Measurements from ENCODE around the gene DTYMK. TPM values are rescaled to one million over a fixed set of nuclear protein-coding genes. Genes with fewer than 3 reads are reported as not detected.
A peak's percentile ranks its signal among the peaks of the same experiment; 100 is the strongest.

Gene DTYMK
- total RNA-seq, 1 donor: 14.1 TPM

DNA sequence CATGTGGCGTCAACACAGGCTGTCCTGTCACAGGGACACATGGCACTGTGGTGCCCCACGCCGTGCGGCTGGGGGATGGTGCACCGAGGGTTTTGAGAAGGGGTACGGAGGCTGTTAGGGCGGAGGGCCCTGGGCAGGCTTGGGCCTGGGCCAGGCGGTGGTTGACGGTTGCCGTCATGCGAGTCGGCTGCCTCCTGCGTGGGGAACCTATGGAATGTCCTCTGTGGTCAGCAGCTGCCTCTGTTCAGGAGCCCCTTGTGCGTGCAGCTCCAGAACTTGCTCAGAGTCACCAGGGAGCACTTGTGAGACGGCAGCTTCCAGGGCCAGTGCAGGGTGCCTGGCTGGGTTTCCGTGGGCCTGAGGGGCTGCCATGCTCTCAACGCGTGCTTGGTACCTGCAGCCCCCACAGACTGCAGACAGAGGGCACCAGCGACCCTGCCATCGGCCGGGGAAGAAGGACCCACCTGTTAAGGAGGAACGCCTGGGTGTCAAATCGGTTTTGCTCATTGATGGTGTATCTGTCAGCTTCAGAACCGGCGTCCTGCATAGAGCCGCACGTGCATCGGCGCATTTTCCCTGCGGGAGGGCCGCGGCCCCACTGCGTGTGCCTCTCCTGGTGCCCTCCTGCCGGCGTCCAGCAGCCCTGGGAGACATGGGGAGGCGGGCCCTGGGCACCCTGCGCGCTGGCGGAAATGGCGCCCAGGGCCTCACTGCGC, 37.8 kb upstream of the DTYMK start:
- Histone ChIP-seq H2AFZ (ENCODE audit: low read length) (no peak overlapping the region), H4K20me1 (ENCODE audit: insufficient read depth, low read length) (no peaks in the 10 kb centered on the region), H3K4me2 (ENCODE audit: insufficient read depth, low read length) (no peak overlapping the region), H3K27me3 (ENCODE audit: insufficient read depth, low read length) (no peaks in the 10 kb centered on the region), H3K9me3 (ENCODE audit: low read depth, low read length) (peaks cover 6% of the 10 kb centered on the region), H3K79me2 (ENCODE audit: insufficient read depth, low read length) (no peaks in the 10 kb centered on the region), H3K4me3 (ENCODE audit: insufficient read depth, low read length) (no peak overlapping the region), H3K27ac (ENCODE audit: low read depth, low read length) (no peak overlapping the region), H3K36me3 (ENCODE audit: insufficient read depth, low read length) (peaks cover 37% of the 10 kb centered on the region), H3K4me1 (ENCODE audit: insufficient read depth, low read length) (no peaks in the 10 kb centered on the region)
- peak; percentile 78 for DNase-seq (ENCODE audit: insufficient read length, low spot score, missing footprints)
- TF ChIP-seq, protein P1, sequence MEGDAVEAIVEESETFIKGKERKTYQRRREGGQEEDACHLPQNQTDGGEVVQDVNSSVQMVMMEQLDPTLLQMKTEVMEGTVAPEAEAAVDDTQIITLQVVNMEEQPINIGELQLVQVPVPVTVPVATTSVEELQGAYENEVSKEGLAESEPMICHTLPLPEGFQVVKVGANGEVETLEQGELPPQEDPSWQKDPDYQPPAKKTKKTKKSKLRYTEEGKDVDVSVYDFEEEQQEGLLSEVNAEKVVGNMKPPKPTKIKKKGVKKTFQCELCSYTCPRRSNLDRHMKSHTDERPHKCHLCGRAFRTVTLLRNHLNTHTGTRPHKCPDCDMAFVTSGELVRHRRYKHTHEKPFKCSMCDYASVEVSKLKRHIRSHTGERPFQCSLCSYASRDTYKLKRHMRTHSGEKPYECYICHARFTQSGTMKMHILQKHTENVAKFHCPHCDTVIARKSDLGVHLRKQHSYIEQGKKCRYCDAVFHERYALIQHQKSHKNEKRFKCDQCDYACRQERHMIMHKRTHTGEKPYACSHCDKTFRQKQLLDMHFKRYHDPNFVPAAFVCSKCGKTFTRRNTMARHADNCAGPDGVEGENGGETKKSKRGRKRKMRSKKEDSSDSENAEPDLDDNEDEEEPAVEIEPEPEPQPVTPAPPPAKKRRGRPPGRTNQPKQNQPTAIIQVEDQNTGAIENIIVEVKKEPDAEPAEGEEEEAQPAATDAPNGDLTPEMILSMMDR (IDR thresholded peaks at IDR 0.05; ENCODE audit: extremely low read depth, low read depth, low read length): no peak

DNA sequence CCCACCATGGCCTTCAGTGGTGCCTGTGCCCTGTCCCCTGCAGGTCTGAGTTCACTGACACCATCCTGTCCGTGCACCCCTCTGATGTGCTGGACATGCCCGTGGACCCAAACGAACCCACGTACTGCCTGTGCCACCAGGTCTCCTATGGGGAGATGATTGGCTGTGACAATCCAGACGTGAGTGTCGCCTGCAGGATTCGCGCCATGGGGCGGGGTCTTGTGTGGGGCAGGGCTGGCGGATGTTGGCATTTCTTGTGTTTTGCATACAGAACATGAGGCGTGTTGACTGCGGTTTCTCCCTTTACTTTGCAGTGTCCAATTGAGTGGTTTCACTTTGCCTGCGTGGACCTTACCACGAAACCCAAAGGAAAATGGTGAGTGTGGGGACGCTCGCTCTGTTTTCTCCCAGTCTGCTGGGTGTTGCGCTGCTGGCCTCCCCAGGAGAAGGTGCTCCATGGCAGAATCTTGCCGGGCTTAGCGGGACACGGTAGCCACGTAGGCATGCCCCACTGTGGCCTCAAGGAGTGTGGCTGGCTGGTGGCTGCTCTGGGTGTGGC, 36.4 kb upstream of the DTYMK start:
- no peak overlapping the region for H3K4me3 ChIP-seq (ENCODE audit: insufficient read depth, low read length)
- H3K79me2 ChIP-seq (ENCODE audit: insufficient read depth, low read length): no peaks in the 10 kb centered on the region
- H3K9me3 ChIP-seq (ENCODE audit: low read depth, low read length): peaks cover 6% of the 10 kb centered on the region
- no peaks in the 10 kb centered on the region for H3K4me1 ChIP-seq (ENCODE audit: insufficient read depth, low read length)
- H3K27ac ChIP-seq (ENCODE audit: low read depth, low read length): no peak overlapping the region
- H4K20me1 ChIP-seq (ENCODE audit: insufficient read depth, low read length): no peaks in the 10 kb centered on the region
- no peak overlapping the region for H2AFZ ChIP-seq (ENCODE audit: low read length)
- no peak overlapping the region for H3K4me2 ChIP-seq (ENCODE audit: insufficient read depth, low read length)
- peak; percentile 54 for DNase-seq (ENCODE audit: insufficient read length, low spot score, missing footprints)
- peaks cover 41% of the 10 kb centered on the region for H3K36me3 ChIP-seq (ENCODE audit: insufficient read depth, low read length)
- TF ChIP-seq, protein P1 (IDR thresholded peaks at IDR 0.05; ENCODE audit: extremely low read depth, low read depth, low read length): no peak
- H3K27me3 ChIP-seq (ENCODE audit: insufficient read depth, low read length): no peaks in the 10 kb centered on the region

DNA sequence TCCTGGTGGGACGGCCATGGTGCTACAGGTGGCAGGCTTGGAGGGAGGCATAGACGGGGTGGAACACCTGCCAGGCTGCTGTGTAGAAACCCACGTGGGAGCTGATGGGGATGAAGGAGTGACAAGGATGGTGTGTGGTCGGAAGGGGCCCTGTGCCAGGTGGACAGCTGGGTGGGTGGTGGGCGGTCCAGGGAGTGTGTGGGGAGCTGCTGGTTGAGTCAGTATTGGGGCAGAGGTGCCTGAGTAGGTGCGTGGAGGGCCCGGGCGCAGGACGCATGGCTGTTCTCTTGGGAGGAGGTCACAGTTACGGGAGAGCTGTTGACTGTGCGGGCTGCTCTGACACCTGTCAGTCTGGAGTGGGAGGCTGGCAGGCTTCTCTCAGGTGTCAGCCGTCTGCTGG, 35.2 kb upstream of the DTYMK start:
- TF ChIP-seq, protein P1 (IDR thresholded peaks at IDR 0.05; ENCODE audit: extremely low read depth, low read depth, low read length): no peak

DNA sequence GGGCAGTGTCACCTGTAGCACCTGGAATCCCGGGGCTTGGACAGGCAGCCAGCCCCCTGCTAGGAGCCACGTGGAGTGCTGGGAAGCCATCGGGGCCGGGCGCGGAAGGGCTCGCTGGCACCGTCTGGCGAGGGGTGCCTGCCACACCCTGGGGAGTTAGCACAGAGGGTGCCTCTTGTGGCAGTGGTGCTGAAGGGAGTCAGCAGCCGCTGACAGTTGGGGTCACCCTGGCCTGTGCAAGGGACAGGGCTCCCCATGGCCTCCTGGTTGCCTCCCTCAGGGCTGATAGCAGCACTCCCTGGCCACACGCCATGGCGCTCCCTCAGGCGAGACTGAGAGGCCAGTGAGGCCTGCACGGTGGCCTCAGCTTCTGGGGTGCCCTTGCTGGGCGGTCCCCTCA, 33.9 kb upstream of the DTYMK start:
- DNase-seq (ENCODE audit: insufficient read length, low spot score, missing footprints): peak; percentile 81
- peaks cover 41% of the 10 kb centered on the region for H3K36me3 ChIP-seq (ENCODE audit: insufficient read depth, low read length)
- no peak overlapping the region for H2AFZ ChIP-seq (ENCODE audit: low read length)
- H3K4me3 ChIP-seq (ENCODE audit: insufficient read depth, low read length): no peak overlapping the region
- H3K9me3 ChIP-seq (ENCODE audit: low read depth, low read length): peaks cover 6% of the 10 kb centered on the region
- H3K4me1 ChIP-seq (ENCODE audit: insufficient read depth, low read length): no peaks in the 10 kb centered on the region
- H3K27ac ChIP-seq (ENCODE audit: low read depth, low read length): no peak overlapping the region
- no peaks in the 10 kb centered on the region for H3K27me3 ChIP-seq (ENCODE audit: insufficient read depth, low read length)
- no peaks in the 10 kb centered on the region for H3K79me2 ChIP-seq (ENCODE audit: insufficient read depth, low read length)
- no peak overlapping the region for H3K4me2 ChIP-seq (ENCODE audit: insufficient read depth, low read length)
- no peaks in the 10 kb centered on the region for H4K20me1 ChIP-seq (ENCODE audit: insufficient read depth, low read length)
- TF ChIP-seq, protein P1 (IDR thresholded peaks at IDR 0.05; ENCODE audit: extremely low read depth, low read depth, low read length): no peak

More for the DNA sequence above, 35.2 kb upstream of the DTYMK start:
- Histone ChIP-seq H4K20me1 (ENCODE audit: insufficient read depth, low read length) (no peaks in the 10 kb centered on the region), H2AFZ (ENCODE audit: low read length) (no peak overlapping the region), H3K36me3 (ENCODE audit: insufficient read depth, low read length) (peaks cover 41% of the 10 kb centered on the region), H3K27ac (ENCODE audit: low read depth, low read length) (no peak overlapping the region), H3K4me2 (ENCODE audit: insufficient read depth, low read length) (no peak overlapping the region), H3K27me3 (ENCODE audit: insufficient read depth, low read length) (no peaks in the 10 kb centered on the region), H3K9me3 (ENCODE audit: low read depth, low read length) (peaks cover 6% of the 10 kb centered on the region), H3K4me1 (ENCODE audit: insufficient read depth, low read length) (no peaks in the 10 kb centered on the region), H3K79me2 (ENCODE audit: insufficient read depth, low read length) (no peaks in the 10 kb centered on the region), H3K4me3 (ENCODE audit: insufficient read depth, low read length) (no peak overlapping the region)
- peak; percentile 56 for DNase-seq (ENCODE audit: insufficient read length, low spot score, missing footprints)

Measured in osteoblast (primary cell).